SK-N-SH treated with all-trans-retinoic acid at 6 μM for 48 hours (cell line): ENCODE data around the gene EPB41.

Experiments used
- ATAC-seq: fragments of 200-7000 bp; cut with Tn5 transposase; 3 replicates; pipeline ENCODE4 v1.9.1; 2020; ENCODE audit warnings: mild to moderate bottlenecking, moderate library complexity
- ARNTL ChIP-seq: fragments of 450-650 bp; formaldehyde crosslinking; IDR thresholded peaks from 2 replicates; pipeline ENCODE4 v1.5.0; 2020; ENCODE audit warnings: low read depth, mild to moderate bottlenecking, moderate library complexity, borderline replicate concordance
- CSDC2 ChIP-seq: fragments of 250-450 bp; sonication (Bioruptor Pico); IDR thresholded peaks from 2 replicates; pipeline ENCODE4 v1.5.0; 2020; ENCODE audit warnings: mild to moderate bottlenecking, moderate library complexity
- ESRRG ChIP-seq: fragments of 250-450 bp; sonication (Bioruptor Pico); IDR thresholded peaks from 2 replicates; pipeline ENCODE4 v1.6.1; 2021; ENCODE audit warnings: mild to moderate bottlenecking
- GLIS3 ChIP-seq: fragments of 250-450 bp; sonication (Bioruptor Pico); IDR thresholded peaks from 2 replicates; pipeline ENCODE4 v1.5.0; 2020; ENCODE audit warnings: mild to moderate bottlenecking, moderate library complexity
- ISL1 ChIP-seq: fragments of 250-450 bp; sonication (Bioruptor Pico); IDR thresholded peaks from 2 replicates; pipeline ENCODE4 v2.1.2; 2022; ENCODE audit warnings: mild to moderate bottlenecking, moderate library complexity
- OSR1 ChIP-seq: fragments of 250-450 bp; sonication (Bioruptor Pico); IDR thresholded peaks from 2 replicates; pipeline ENCODE4 v1.8.0; 2022; ENCODE audit warnings: moderate library complexity, mild to moderate bottlenecking, inconsistent platforms
- PPARA ChIP-seq: fragments of 250-450 bp; sonication (Bioruptor Pico); IDR thresholded peaks from 2 replicates; pipeline ENCODE4 v1.5.0; 2020; ENCODE audit warnings: mild to moderate bottlenecking, borderline replicate concordance
- RARB ChIP-seq: fragments of 250-450 bp; sonication (Bioruptor Pico); IDR thresholded peaks from 2 replicates; pipeline ENCODE4 v1.8.0; 2021; ENCODE audit warnings: mild to moderate bottlenecking, moderate library complexity
- SNAI2 ChIP-seq: fragments of 250-450 bp; sonication (Bioruptor Pico); IDR thresholded peaks from 2 replicates; pipeline ENCODE4 v1.5.0; 2020; ENCODE audit warnings: mild to moderate bottlenecking, moderate library complexity
- TCF4 ChIP-seq: fragments of 250-450 bp; sonication (Bioruptor Pico); IDR thresholded peaks from 2 replicates; pipeline ENCODE4 v1.8.0; 2021; ENCODE audit warnings: mild to moderate bottlenecking, moderate library complexity, borderline replicate concordance
- ZC3H10 ChIP-seq: fragments of 250-450 bp; sonication (Bioruptor Pico); IDR thresholded peaks from 2 replicates; pipeline ENCODE4 v1.5.1; 2021; ENCODE audit warnings: mild to moderate bottlenecking, moderate library complexity
- ZFP30 ChIP-seq: fragments of 450-650 bp; formaldehyde crosslinking; IDR thresholded peaks from 2 replicates; pipeline ENCODE4 v1.5.0; 2022; ENCODE audit warnings: mild to moderate bottlenecking, moderate library complexity
- ZNF565 ChIP-seq: fragments of 450-650 bp; formaldehyde crosslinking; conservative IDR thresholded peaks from 2 replicates; pipeline ENCODE4 v1.5.0; 2020; ENCODE audit warnings: low read depth, mild to moderate bottlenecking, moderate library complexity
- ZNF70 ChIP-seq: fragments of 450-650 bp; formaldehyde crosslinking; IDR thresholded peaks from 2 replicates; pipeline ENCODE4 v1.5.0; 2020; ENCODE audit warnings: mild to moderate bottlenecking, moderate library complexity
- TF ChIP-seq, protein P1 (sequence below): fragments of 250-450 bp; sonication (Bioruptor Pico); IDR thresholded peaks from 2 replicates; pipeline ENCODE4 v1.8.0; 2020; ENCODE audit warnings: mild to moderate bottlenecking, moderate library complexity, borderline replicate concordance
- TF ChIP-seq, protein P2 (sequence below): fragments of 250-450 bp; sonication (Bioruptor Pico); IDR thresholded peaks from 2 replicates; pipeline ENCODE4 v1.5.1; 2021; ENCODE audit warnings: mild to moderate bottlenecking, moderate library complexity
- TF ChIP-seq, protein P3 (sequence below): fragments of 250-450 bp; sonication (Bioruptor Pico); IDR thresholded peaks from 2 replicates; pipeline ENCODE4 v1.8.0; 2021; ENCODE audit warnings: low read depth, mild to moderate bottlenecking, moderate library complexity, borderline replicate concordance
- TF ChIP-seq, protein P4 (sequence below): fragments of 250-450 bp; sonication (Bioruptor Pico); IDR thresholded peaks from 2 replicates; pipeline ENCODE4 v1.5.1; 2020; ENCODE audit warnings: low read depth, mild to moderate bottlenecking, moderate library complexity
- TF ChIP-seq, protein P5 (sequence below): fragments of 250-450 bp; sonication (Bioruptor Pico); IDR thresholded peaks from 2 replicates; pipeline ENCODE4 v1.5.0; 2020; ENCODE audit warnings: mild to moderate bottlenecking, moderate library complexity

The EPB41 gene

DNA sequence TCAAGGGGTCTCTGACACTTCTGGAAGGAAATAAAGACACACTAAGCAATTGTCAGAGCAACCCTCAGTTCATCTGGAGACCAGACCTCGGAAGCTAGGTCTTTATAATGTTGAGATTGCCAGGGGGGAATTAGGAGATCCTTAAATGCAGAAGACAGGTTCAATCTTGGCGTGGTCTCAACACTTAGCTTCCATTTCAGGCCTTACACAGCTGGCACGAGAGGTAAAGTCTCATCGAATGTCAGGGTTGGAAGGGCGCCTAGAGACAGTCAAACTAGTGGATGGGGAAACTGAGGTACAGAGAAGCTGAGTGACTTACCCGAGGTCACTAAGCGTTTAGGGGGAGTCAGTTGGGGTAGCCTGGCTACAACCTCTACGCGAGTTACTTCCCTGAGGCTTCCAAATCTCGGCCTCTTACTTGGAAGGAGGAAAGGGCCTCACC, 562 bp upstream of the EPB41 start:
- TF ChIP-seq, protein P1, sequence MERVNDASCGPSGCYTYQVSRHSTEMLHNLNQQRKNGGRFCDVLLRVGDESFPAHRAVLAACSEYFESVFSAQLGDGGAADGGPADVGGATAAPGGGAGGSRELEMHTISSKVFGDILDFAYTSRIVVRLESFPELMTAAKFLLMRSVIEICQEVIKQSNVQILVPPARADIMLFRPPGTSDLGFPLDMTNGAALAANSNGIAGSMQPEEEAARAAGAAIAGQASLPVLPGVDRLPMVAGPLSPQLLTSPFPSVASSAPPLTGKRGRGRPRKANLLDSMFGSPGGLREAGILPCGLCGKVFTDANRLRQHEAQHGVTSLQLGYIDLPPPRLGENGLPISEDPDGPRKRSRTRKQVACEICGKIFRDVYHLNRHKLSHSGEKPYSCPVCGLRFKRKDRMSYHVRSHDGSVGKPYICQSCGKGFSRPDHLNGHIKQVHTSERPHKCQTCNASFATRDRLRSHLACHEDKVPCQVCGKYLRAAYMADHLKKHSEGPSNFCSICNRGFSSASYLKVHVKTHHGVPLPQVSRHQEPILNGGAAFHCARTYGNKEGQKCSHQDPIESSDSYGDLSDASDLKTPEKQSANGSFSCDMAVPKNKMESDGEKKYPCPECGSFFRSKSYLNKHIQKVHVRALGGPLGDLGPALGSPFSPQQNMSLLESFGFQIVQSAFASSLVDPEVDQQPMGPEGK (CRISPR knock-in tag), result no peak
- TF ChIP-seq, protein P2, sequence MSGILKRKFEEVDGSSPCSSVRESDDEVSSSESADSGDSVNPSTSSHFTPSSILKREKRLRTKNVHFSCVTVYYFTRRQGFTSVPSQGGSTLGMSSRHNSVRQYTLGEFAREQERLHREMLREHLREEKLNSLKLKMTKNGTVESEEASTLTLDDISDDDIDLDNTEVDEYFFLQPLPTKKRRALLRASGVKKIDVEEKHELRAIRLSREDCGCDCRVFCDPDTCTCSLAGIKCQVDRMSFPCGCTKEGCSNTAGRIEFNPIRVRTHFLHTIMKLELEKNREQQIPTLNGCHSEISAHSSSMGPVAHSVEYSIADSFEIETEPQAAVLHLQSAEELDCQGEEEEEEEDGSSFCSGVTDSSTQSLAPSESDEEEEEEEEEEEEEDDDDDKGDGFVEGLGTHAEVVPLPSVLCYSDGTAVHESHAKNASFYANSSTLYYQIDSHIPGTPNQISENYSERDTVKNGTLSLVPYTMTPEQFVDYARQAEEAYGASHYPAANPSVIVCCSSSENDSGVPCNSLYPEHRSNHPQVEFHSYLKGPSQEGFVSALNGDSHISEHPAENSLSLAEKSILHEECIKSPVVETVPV (CRISPR knock-in tag), result no peak
- no peak for ATAC-seq

DNA sequence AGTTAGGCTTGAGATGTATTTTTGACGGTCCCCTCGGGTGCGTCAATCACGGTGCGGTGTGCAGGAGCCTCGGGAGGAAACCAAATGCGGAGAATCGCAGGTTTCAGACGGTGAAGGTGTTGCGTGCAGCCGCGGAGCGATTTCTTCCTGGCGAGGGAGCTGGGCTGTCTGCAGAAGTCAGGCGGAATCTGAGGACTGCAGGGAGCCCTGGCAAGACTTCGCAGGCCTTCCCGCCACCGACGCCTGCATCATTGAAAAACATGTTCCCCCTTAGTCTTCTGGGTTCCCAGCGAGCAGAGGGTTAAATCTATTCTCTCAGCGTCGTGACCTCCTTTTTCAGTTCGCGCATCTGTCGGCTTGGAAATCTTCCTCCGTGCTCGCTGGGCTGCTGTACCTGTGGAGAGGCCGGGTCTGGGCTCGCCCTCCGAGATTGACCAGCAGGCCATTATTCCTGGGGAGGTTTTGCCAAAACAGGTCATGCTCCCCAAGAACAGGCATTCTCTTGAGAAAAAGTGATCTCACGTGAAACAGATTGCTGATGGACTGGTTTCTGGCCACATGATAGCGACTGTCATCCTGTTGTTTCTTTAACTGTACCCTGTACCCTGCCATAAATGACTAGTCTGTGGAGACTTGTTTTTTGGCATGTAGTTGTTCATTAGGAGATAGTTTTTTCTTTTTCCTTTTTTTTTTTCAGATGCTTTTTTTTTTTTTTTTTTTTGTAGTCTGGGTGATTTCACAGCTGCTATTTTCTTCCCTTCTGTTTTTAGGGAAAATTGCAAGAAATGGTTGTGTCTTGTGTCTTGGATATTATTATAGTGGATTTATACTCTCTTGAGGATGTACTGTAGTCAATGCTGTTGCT, 894 bp downstream of the EPB41 start:
- ATAC-seq, result peak; percentile 53
- TF ChIP-seq GLIS3 (CRISPR knock-in tag) (no peak), ESRRG (CRISPR knock-in tag) (no peak), ARNTL (CRISPR knock-in tag) (no peak), ZNF565 (no peak), ZFP30 (CRISPR knock-in tag) (no peak), RARB (no peak), ZNF70 (CRISPR knock-in tag) (no peak), TCF4 (CRISPR knock-in tag) (no peak)
- TF ChIP-seq, protein P2 (CRISPR knock-in tag), result no peak
- TF ChIP-seq, protein P3, sequence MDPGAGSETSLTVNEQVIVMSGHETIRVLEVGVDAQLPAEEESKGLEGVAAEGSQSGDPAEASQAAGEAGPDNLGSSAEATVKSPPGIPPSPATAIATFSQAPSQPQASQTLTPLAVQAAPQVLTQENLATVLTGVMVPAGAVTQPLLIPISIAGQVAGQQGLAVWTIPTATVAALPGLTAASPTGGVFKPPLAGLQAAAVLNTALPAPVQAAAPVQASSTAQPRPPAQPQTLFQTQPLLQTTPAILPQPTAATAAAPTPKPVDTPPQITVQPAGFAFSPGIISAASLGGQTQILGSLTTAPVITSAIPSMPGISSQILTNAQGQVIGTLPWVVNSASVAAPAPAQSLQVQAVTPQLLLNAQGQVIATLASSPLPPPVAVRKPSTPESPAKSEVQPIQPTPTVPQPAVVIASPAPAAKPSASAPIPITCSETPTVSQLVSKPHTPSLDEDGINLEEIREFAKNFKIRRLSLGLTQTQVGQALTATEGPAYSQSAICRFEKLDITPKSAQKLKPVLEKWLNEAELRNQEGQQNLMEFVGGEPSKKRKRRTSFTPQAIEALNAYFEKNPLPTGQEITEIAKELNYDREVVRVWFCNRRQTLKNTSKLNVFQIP (CRISPR knock-in tag), result no peak
- TF ChIP-seq, protein P4, sequence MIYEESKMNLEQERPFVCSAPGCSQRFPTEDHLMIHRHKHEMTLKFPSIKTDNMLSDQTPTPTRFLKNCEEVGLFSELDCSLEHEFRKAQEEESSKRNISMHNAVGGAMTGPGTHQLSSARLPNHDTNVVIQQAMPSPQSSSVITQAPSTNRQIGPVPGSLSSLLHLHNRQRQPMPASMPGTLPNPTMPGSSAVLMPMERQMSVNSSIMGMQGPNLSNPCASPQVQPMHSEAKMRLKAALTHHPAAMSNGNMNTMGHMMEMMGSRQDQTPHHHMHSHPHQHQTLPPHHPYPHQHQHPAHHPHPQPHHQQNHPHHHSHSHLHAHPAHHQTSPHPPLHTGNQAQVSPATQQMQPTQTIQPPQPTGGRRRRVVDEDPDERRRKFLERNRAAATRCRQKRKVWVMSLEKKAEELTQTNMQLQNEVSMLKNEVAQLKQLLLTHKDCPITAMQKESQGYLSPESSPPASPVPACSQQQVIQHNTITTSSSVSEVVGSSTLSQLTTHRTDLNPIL (CRISPR knock-in tag), result no peak

DNA sequence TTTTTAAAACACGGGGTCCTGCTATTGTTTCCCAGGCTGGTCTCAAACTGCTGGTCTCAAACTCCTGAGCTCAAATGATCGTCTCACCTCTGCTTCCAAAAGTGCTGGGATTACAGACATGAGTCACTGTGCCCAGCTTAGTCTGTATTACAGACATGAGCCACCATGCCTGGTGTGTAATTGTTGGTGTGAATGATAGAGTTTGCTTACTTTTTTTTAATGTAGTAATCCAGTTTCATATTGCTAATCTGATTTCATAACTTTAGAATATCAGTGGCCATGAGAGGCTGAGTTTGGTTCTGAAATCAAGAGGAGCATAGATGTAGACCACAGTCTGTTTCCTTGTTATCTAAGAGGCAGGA, 3.4 kb downstream of the EPB41 start:
- ATAC-seq, result no peak
- TF ChIP-seq ARNTL (CRISPR knock-in tag) (no peak), CSDC2 (no peak), ZNF565 (no peak)
- TF ChIP-seq, all 23 proteins: peak for 0

DNA sequence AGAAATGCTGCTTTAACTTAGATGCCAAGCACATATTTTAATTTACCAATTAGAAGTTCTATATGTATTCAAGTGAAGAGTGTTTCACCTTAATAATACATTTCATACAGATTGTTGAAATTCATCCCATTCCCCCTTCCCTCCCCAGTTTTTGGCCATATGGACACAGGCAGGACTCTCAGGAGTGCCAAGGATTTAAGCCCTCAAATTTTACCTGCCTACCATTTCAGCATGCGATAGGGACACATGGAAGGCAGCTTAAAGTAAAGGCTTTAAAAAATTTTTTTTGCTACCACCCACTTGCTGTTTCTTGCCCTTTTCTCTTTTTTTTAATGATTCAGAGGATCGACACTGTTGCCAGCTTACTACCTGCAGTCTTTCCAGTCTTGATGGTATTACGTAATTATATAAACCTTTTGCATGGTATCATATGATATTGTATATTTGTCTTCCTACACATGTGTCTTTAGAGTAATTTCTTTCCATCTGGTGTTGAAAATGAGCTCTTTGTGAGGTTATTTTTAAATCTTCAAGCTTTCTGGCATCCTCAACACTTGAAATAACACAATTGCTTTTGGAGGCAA, 7.0 kb downstream of the EPB41 start:
- no peak for ATAC-seq
- TF ChIP-seq, protein P1 (CRISPR knock-in tag), result no peak
- TF ChIP-seq ISL1 (no peak), ZFP30 (CRISPR knock-in tag) (no peak), SNAI2 (CRISPR knock-in tag) (no peak), ZC3H10 (CRISPR knock-in tag) (no peak), CSDC2 (no peak), TCF4 (CRISPR knock-in tag) (no peak), PPARA (CRISPR knock-in tag) (no peak), ARNTL (CRISPR knock-in tag) (no peak), OSR1 (CRISPR knock-in tag) (no peak), RARB (no peak), ESRRG (CRISPR knock-in tag) (no peak)
- TF ChIP-seq, protein P2 (CRISPR knock-in tag), result no peak
- TF ChIP-seq, protein P5, sequence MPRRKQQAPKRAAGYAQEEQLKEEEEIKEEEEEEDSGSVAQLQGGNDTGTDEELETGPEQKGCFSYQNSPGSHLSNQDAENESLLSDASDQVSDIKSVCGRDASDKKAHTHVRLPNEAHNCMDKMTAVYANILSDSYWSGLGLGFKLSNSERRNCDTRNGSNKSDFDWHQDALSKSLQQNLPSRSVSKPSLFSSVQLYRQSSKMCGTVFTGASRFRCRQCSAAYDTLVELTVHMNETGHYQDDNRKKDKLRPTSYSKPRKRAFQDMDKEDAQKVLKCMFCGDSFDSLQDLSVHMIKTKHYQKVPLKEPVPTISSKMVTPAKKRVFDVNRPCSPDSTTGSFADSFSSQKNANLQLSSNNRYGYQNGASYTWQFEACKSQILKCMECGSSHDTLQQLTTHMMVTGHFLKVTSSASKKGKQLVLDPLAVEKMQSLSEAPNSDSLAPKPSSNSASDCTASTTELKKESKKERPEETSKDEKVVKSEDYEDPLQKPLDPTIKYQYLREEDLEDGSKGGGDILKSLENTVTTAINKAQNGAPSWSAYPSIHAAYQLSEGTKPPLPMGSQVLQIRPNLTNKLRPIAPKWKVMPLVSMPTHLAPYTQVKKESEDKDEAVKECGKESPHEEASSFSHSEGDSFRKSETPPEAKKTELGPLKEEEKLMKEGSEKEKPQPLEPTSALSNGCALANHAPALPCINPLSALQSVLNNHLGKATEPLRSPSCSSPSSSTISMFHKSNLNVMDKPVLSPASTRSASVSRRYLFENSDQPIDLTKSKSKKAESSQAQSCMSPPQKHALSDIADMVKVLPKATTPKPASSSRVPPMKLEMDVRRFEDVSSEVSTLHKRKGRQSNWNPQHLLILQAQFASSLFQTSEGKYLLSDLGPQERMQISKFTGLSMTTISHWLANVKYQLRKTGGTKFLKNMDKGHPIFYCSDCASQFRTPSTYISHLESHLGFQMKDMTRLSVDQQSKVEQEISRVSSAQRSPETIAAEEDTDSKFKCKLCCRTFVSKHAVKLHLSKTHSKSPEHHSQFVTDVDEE, result no peak
